Activated B cell treated with CpG ODN at 0.5 μM for 24 hours (primary cell): ENCODE results near the gene MAGIX. TPM values are rescaled to one million over a fixed set of nuclear protein-coding genes. Genes with fewer than 3 reads are reported as not detected.

Source experiments
- ATAC-seq: fragments of 200-7000 bp; cut with Tn5 transposase; one replicate; pipeline ENCODE4 v1.10.0; 2021; ENCODE audit warnings: low read depth, mild to moderate bottlenecking, moderate library complexity
- CTCF ChIA-PET: fragments of 350-600 bp; sonication (Branson Sonifier 250); formaldehyde crosslinking; loops from one replicate; lab custom pipeline; 2021; ENCODE audit warnings: antibody characterized with exemption; lab: Charles Lee
- POLR2A ChIA-PET: fragments of 350-600 bp; sonication (Branson Sonifier 250); formaldehyde crosslinking; loops from one replicate; lab custom pipeline; 2021; ENCODE audit warnings: antibody characterized with exemption; lab: Charles Lee
- DNase-seq: peaks from one replicate; pipeline ENCODE4 v3.0.0; 2022
- H3K27ac Mint-ChIP-seq: one replicate; pipeline ENCODE4 v1.8.0; 2020; ENCODE audit warnings: mixed read lengths
- H3K27me3 Mint-ChIP-seq: one replicate; pipeline ENCODE4 v1.8.0; 2021; ENCODE audit warnings: mixed read lengths
- H3K36me3 Mint-ChIP-seq: one replicate; pipeline ENCODE4 v1.8.0; 2021; ENCODE audit warnings: low read depth, mixed read lengths
- H3K4me1 Mint-ChIP-seq: one replicate; pipeline ENCODE4 v1.8.0; 2021; ENCODE audit warnings: mixed read lengths
- H3K4me3 Mint-ChIP-seq: one replicate; pipeline ENCODE4 v1.8.0; 2020; ENCODE audit warnings: mild to moderate bottlenecking, mixed read lengths
- H3K9me3 Mint-ChIP-seq: one replicate; pipeline ENCODE4 v1.8.0; 2020; ENCODE audit warnings: mixed read lengths
- CTCF ChIP-seq: fragments of 200-600 bp; IDR thresholded peaks from one replicate; pipeline ENCODE4 v1.8.0; 2022; ENCODE audit warnings: antibody characterized with exemption, mild to moderate bottlenecking
- intact Hi-C: fragments of 100-400 bp; cut with micrococcal nuclease; formaldehyde crosslinking; loops from one replicate; pipeline ENCODE4 v1.15.1; 2024
- total RNA-seq: library from RNA; stranded (reverse); gene quantifications from 2 replicates; pipeline ENCODE4 v1.2.3, GENCODE V29; 2022

Gene MAGIX
- total RNA-seq, 1 donor from 2014 or later: 1.5 TPM

- H3K36me3 Mint-ChIP-seq: peaks cover 58% of the 10 kb centered on the region
- ATAC-seq (no peak), DNase-seq (no peak)
- H3K4me3 Mint-ChIP-seq: no peak overlapping the region
- intact Hi-C loops: no loop called here
- H3K27ac Mint-ChIP-seq: peak overlapping the region; percentile 30
- CTCF ChIA-PET: no interaction called here
- H3K27me3 Mint-ChIP-seq: no peaks in the 10 kb centered on the region
- POLR2A ChIA-PET: interaction anchor here (0.8 to 1.1 kb wide), 2 partner anchors 10 to 11 kb away, joined by 3 to 4 read pairs; no protein-coding TSS in a partner anchor
- H3K9me3 Mint-ChIP-seq: no peaks in the 10 kb centered on the region
- peaks cover 24% of the 10 kb centered on the region for H3K4me1 Mint-ChIP-seq
- no peak for TF ChIP-seq CTCF
Observed at GRCh38 chrX:49177338-49177833, 14.8 kb downstream of the MAGIX start.

GRCh38 chrX:49177873-49178480 is 15.4 kb downstream of the MAGIX start:
- POLR2A ChIA-PET: no interaction called here
- no peak overlapping the region for H3K27ac Mint-ChIP-seq
- H3K9me3 Mint-ChIP-seq: no peaks in the 10 kb centered on the region
- H3K27me3 Mint-ChIP-seq: no peaks in the 10 kb centered on the region
- no peak for DNase-seq
- no peak for ATAC-seq
- no peak overlapping the region for H3K4me3 Mint-ChIP-seq
- no peak for TF ChIP-seq CTCF
- intact Hi-C loops: no loop called here
- H3K4me1 Mint-ChIP-seq: peaks cover 20% of the 10 kb centered on the region
- peaks cover 58% of the 10 kb centered on the region for H3K36me3 Mint-ChIP-seq
- CTCF ChIA-PET: no interaction called here

- H3K9me3 Mint-ChIP-seq: no peaks in the 10 kb centered on the region
- peaks cover 14% of the 10 kb centered on the region for H3K4me1 Mint-ChIP-seq
- no peak for TF ChIP-seq CTCF
- POLR2A ChIA-PET: no interaction called here
- peaks cover 59% of the 10 kb centered on the region for H3K36me3 Mint-ChIP-seq
- intact Hi-C loops: no loop called here
- no peak overlapping the region for H3K27ac Mint-ChIP-seq
- CTCF ChIA-PET: no interaction called here
- H3K4me3 Mint-ChIP-seq: no peak overlapping the region
- ATAC-seq: no peak
- H3K27me3 Mint-ChIP-seq: no peaks in the 10 kb centered on the region
- DNase-seq: no peak
Observed at GRCh38 chrX:49178537-49178936, 16.0 kb downstream of the MAGIX start.

GRCh38 chrX:49179358-49179757 is 16.8 kb downstream of the MAGIX start:
- ATAC-seq: no peak
- Mint-ChIP-seq H3K27me3 (no peaks in the 10 kb centered on the region), H3K36me3 (peaks cover 55% of the 10 kb centered on the region), H3K27ac (no peak overlapping the region), H3K4me1 (peaks cover 19% of the 10 kb centered on the region), H3K4me3 (no peak overlapping the region), H3K9me3 (no peaks in the 10 kb centered on the region)
- TF ChIP-seq CTCF: no peak
- ChIA-PET CTCF (no interaction called here), POLR2A (interaction anchor here (0.5 to 1.6 kb wide), 2 partner anchors 8 to 13 kb away, joined by 4 to 6 read pairs; partner anchors contain the start of gene PLP2)
- intact Hi-C loops: no loop called here
- DNase-seq: no peak

GRCh38 chrX:49183701-49184281 is 21.2 kb downstream of the MAGIX start:
- ATAC-seq (no peak), DNase-seq (no peak)
- no peak for TF ChIP-seq CTCF
- POLR2A ChIA-PET: interaction anchor here (0.6 to 1.6 kb wide), 3 partner anchors 17 to 104 kb away, joined by 3 to 7 read pairs (median 6); partner anchors contain the start of gene WDR45
- Mint-ChIP-seq H3K36me3 (peaks cover 26% of the 10 kb centered on the region), H3K27ac (no peak overlapping the region), H3K9me3 (no peaks in the 10 kb centered on the region), H3K4me1 (peaks cover 18% of the 10 kb centered on the region), H3K4me3 (peak overlapping the region; percentile 79), H3K27me3 (no peaks in the 10 kb centered on the region)
- intact Hi-C loops: no loop called here
- CTCF ChIA-PET: no interaction called here
